GM18517 (cell line): ENCODE data around the gene FADS1.
A peak's percentile ranks its signal among the peaks of the same experiment; 100 is the strongest.

ENCODE experiments used
- ATAC-seq: cut with Tn5 transposase; IDR thresholded peaks from one replicate; pipeline ENCODE4 v1.9.1; 2021; ENCODE audit warnings: mild to moderate bottlenecking, moderate library complexity; ENCODE audit not compliant: unreplicated experiment

The FADS1 gene

GRCh38 chr11:61797263-61797944 lies 19.4 kb downstream of the FADS1 start:
- no peak for ATAC-seq

- ATAC-seq, result no peak
These were observed 20.8 kb downstream of the FADS1 start for GRCh38 chr11:61795876-61796526.

DNA sequence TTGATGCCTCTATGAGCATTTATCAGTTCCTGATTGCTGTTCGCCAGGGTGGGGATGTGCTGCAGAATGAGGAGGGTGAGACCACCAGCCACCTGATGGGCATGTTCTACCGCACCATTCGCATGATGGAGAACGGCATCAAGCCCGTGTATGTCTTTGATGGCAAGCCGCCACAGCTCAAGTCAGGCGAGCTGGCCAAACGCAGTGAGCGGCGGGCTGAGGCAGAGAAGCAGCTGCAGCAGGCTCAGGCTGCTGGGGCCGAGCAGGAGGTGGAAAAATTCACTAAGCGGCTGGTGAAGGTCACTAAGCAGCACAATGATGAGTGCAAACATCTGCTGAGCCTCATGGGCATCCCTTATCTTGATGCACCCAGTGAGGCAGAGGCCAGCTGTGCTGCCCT lies 21.3 kb downstream of the FADS1 start:
- no peak for ATAC-seq

DNA sequence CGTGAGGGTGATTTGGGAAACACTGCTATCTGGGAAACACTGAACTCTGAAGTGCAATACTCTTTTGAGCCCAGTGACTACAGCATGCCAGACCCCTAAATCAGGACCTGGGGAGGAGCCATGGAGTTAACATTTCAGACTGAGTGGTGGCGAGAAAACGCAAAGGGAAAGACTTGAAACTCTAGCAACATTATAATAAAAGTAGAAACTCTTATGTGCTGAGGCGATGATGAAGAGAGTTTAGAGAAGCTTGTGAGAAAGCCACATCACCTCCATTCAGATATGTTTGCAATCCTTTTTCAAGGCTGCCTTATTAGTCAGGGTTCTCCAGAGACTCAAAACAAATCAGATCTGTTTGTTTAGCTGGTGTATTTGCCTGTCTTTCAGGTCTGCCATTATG lies 22.2 kb downstream of the FADS1 start:
- no peak for ATAC-seq

DNA sequence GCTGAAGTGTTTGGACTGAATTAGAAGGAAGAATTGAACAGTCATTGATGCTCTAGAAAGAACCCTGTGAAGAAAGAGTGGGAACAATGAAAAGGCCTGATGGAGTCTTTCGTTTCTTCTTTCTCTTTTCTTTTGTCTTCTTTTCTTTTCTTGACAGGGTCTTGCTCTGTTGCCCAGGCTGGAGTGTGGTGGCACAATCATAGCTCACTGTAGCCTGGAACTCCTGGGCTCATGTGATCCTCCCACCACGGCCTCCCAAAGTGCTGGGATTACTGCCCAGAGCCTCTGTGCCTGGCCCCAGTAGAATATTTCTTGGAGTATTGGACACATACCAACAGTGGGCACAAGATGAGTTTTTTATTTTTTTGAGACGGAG lies 23.0 kb downstream of the FADS1 start:
- ATAC-seq, result no peak

- no peak for ATAC-seq
These were observed 23.5 kb downstream of the FADS1 start for GRCh38 chr11:61793083-61793828.

DNA sequence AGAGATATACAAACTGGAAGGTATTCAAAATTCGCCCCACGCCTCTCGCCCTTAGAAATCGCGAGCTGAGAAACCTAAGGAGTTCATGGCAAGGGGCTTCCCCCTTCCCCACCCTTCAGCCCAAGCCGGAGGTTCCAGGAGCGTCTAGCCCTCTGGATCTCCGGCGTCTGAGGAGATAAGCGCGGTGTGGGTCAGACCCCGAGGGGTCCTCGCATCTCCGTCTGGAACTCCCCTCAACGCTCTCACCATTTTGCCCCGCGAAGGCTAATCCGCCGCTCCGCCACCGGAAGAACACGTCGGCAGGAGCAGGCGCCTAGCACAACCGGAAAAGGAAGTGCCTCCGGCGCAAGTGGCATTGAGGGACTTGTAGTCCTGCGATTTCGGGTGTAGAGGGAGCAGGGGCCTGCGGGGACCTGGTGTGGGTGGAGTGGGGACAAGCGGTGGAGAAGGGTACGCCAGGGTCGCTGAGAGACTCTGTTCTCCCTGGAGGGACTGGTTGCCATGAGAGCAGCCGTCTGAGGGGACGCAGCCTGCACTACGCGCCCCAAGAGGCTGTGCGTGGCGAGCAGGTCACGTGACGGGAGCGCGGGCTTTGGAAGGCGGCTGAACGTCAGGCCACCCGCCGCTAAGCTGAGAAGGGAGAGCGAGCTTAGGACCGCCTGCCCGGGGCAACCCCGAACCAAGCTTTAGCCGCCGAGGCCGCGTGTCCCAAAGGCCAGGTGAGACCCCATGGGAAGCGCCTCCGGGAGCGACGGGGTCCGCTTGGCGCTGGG lies 24.3 kb downstream of the FADS1 start, which contains the start of the genes FEN1 and TMEM258:
Gene FEN1, plus strand, starts transcription at position 602 of the 773 bp plus-strand sequence. CDS start 2,451 bp downstream, outside the sequence.
Gene TMEM258, minus strand, starts transcription at position 290 of the 773 bp plus-strand sequence. Its CDS starts 41 bp downstream, at position 249.
- ATAC-seq, result peak; percentile 82

GRCh38 chr11:61791737-61792309 lies 25.0 kb downstream of the FADS1 start:
- peak; percentile 14 for ATAC-seq

DNA sequence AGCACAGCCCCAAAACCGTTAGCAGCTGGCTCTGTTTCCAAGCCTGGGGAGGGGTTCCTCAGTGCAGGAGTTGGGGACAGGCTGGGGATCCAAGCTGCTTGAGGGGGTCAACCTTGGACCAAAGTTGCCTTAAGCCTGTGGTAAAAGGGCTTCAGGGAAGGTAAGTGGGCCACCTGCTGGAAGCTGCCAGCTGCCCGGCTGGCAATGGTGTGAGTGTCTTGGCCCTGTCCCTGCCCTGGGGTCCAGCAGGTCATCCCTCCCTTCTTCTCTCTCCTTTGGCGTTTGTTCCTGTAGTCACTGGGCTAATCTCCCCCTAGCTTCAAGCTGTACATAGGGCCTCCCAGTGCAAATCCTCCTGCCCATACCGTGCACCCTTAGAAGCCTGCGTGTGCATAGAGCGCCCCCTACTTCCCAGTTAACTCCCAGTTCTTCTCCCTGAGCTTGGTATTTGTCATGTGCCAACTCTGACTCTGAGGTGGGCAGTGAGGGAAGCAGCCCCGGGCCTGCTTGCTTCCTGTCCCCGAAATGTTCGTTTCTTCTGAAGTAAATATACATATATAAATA lies 28.8 kb downstream of the FADS1 start:
- ATAC-seq, result no peak

DNA sequence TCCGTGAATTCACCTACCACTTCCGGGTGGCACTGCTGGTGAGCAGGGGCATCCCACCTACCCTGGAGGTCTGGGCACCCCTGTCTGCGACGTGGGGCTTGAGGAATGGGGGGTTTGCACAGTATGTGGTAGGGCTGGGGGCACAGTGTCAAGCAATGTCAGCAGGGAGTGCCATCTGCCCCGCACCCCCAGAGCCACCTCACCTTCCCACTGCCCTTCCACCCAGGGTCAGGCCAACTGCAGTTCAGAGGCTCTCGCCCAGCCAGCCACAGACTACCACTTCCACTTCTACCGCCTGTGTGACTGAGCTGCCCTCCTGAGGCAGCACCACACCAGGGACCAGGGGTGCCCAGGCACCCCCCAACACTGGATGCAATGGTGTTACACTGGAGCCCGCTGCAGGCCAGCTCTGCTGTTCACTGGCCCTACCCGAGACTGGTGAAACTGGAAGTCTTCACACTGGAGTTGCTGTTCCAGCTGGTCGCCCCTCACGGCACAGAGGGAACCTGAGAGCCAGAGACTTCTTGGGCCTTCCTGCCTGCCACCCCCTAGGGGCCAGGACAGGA lies 30.9 kb downstream of the FADS1 start:
- ATAC-seq, result no peak

DNA sequence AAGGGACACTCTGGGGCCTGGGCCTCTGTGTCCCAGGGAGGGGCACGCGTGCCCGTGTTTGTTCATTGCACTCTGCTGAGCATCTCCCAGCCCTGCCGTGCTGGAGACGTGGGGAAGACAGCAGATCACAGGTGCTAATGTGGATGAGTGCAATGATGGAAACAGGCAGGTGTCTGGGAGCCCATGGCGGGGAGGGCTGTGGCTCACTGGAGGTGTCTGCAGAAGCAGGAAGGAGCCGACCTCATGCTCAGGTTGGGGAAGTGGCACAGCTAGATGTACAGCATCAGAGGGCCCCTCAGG lies 32.3 kb downstream of the FADS1 start:
- no peak for ATAC-seq

DNA sequence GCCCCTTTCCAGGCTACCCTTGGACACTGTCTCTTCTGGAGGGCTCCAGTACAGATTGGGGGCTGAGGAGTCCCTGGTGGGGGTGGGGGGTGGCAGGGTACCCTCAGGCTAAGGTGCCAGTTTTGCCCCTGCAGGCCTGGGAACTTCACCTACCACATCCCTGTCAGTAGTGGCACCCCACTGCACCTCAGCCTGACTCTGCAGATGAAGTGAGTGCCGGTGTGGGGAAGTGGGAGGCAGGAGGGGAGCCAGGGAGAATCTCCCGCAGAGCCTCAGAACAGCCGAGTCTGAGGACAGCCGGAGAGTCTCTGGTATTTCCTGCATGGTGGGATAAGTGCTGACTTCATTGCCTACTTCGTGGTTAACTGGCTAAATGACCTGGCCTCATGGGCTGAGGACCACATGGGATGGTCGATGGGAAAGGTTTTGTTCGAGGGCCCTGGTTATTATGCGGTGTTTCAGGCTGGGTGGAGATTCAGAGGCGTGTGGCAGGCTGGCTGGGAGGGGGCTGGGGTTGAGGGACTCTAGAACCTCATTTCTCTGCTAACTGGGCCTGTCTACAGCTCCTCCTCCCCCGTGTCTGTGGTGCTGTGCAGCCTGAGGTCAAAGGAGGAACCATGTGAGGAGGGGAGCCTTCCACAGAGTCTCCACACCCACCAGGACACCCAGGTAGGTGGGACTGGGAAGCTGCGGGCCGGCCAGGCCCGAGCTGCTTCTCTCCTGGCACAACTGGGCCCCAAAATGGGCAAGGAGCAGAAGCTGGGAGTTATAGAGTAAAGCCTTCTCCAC lies 32.9 kb downstream of the FADS1 start:
- ATAC-seq, result no peak

DNA sequence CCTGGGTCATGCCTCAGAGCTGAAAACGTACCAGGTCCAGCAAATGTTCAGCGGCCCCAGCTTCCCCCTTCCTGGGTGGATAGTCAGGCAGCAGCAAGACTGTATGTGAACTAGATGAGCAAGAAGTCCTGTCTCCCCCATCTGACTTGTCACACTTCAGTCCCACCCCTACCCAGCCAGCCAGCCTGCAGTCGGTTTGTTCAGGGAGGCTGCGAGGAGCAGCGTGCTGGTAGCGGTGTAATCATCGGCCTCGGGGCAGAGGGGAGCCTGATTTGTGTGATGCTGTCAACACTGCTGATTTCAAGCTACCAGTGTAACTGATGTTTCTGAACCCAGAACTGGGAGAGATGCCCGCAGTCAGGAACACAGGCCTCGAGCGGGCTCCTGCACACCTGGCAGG lies 34.0 kb downstream of the FADS1 start:
- ATAC-seq, result no peak

DNA sequence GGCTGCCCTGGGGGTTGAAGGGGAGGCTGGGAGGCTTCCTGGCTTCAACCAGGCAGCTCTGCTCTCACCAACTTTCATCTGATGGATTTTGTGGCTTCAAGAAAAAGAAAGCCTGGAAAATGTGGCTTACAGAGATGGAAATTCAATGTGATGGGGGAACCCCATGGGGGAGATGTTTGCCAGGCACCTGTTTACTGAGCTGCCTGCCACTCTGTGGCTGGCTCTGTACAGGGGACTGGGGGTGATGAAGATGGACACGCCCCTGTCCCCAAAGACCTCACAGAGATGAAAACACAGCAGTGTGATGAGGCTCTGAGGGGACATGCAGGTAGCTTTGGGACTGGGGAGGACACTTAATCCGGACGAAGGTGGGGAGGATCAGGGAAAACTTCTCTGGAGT lies 34.5 kb downstream of the FADS1 start:
- ATAC-seq, result no peak

DNA sequence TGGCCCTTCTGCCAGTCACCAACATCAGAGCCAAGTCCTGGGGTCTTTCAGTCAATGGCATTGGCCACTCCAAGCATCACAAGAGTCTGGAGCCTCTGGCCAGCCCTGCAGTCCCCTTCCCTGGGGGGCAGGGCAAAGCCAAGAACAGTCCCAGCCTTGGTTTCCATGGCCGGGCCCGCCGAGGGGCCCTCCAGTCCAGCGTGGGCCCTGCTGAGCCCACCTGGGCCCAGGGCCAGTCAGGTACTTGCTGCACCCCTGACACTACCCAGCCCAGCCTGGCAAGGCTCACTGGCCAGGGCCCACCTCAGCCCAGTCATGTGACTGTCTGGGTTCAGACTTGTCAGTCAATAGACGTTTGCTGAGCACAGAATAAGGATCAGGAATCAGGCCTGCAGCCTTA lies 35.2 kb downstream of the FADS1 start:
- ATAC-seq, result no peak

DNA sequence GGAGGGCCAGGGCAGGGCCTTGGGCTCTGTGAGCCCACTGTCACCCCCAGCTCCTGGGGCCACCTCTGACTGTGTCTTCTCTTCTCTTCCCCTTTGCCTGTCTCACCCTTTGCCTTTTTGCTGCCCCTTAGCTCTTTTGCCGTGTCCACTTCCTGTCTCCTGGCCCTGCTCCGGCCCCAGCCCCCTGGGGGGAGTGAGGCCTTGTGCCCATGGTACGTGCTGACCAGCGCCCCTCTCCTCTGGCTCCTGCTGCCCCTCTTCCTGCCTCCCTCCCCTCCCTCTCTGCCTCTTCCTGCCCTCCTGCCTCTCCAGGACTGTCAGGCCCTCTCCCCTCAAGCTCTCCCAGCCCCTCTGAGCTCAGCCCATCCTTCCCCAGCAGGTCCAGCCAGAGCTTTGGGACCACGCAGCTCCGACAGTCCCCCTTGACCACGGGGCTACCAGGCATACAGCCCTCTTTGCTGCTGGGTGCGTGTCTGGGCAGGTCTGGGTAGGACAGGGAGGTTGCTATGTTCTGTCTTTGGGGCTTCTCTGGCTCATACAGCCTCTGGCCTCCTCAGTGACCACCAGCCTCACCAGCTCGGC lies 36.1 kb downstream of the FADS1 start:
- no peak for ATAC-seq

DNA sequence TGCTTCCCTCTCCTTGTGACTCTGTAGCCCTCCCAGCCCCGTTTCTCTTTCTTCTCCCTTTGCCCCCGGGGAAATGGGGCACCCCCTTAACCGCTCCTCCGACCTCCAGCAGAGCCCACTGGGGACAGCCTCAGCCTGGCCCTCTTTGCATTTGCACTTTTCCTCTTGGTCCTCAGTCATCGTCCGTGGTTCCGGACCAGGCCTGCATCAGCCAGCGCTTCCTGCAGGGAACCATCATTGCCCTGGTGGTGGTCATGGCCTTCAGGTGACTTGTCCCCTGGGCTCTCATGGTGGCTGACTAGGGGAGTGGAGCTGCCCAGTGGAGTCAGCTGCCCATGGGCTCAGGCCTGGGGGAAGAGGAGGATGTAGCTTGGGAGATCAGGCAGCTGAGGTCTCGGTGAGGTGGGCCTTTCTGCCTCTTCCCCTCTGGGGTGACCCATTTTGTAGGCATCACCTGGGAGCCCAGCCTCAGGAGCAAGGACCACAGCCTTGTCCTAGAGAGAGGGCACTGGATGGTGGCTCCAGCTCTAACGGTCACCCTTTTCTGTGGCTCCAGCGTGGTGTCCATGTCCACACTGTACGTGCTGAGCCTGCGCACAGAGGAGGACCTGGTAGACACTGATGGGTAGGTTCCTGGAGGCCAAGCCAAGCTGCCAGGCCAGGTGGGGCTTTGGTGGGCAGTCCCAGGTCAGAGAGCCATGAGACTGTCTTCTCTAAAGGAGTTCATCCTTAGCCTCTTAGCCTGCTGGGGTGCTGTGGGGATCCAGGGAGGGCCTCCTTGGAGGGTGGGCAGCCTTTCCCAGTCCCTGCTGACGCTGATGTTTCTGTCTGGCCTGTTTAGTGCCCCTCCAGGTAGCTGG lies 36.9 kb downstream of the FADS1 start:
- ATAC-seq, result no peak
